ENCODE data around the gene LIFR. TPM values are rescaled to one million over a fixed set of nuclear protein-coding genes. Genes with fewer than 3 reads are reported as not detected.

LIFR gene
- total RNA-seq, 1 donor from 2014 or later = 10.0 TPM

GRCh38 chr5:38506302-38506701 lies 50.1 kb downstream of the LIFR start:
- FAIRE-seq (no peak), DNase-seq (ENCODE audit: low read depth) (no peak)
- Histone ChIP-seq H3K4me3 (ENCODE audit: low read depth, low read length) (no peak overlapping the region), H3K36me3 (ENCODE audit: control insufficient read depth, insufficient read depth, low read length) (no peaks in the 10 kb centered on the region), H3K27me3 (ENCODE audit: control insufficient read depth, insufficient read depth, low read length) (no peaks in the 10 kb centered on the region)
- TF ChIP-seq, protein P1, sequence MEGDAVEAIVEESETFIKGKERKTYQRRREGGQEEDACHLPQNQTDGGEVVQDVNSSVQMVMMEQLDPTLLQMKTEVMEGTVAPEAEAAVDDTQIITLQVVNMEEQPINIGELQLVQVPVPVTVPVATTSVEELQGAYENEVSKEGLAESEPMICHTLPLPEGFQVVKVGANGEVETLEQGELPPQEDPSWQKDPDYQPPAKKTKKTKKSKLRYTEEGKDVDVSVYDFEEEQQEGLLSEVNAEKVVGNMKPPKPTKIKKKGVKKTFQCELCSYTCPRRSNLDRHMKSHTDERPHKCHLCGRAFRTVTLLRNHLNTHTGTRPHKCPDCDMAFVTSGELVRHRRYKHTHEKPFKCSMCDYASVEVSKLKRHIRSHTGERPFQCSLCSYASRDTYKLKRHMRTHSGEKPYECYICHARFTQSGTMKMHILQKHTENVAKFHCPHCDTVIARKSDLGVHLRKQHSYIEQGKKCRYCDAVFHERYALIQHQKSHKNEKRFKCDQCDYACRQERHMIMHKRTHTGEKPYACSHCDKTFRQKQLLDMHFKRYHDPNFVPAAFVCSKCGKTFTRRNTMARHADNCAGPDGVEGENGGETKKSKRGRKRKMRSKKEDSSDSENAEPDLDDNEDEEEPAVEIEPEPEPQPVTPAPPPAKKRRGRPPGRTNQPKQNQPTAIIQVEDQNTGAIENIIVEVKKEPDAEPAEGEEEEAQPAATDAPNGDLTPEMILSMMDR (IDR thresholded peaks at IDR 0.05; ENCODE audit: insufficient read depth, low read length, severe bottlenecking) = no peak

- Histone ChIP-seq H3K27me3 (ENCODE audit: control insufficient read depth, insufficient read depth, low read length) (no peaks in the 10 kb centered on the region), H3K36me3 (ENCODE audit: control insufficient read depth, insufficient read depth, low read length) (no peaks in the 10 kb centered on the region), H3K4me3 (ENCODE audit: low read depth, low read length) (no peak overlapping the region)
- TF ChIP-seq, protein P1 (IDR thresholded peaks at IDR 0.05; ENCODE audit: insufficient read depth, low read length, severe bottlenecking) = no peak
- peak; percentile 46 for DNase-seq (ENCODE audit: low read depth)
- no peak for FAIRE-seq
Measured at GRCh38 chr5:38500573-38501260, 55.7 kb downstream of the LIFR start.

GRCh38 chr5:38497946-38498345 lies 58.5 kb downstream of the LIFR start:
- no peaks in the 10 kb centered on the region for H3K36me3 ChIP-seq (ENCODE audit: control insufficient read depth, insufficient read depth, low read length)
- no peak overlapping the region for H3K4me3 ChIP-seq (ENCODE audit: low read depth, low read length)
- TF ChIP-seq, protein P1 (IDR thresholded peaks at IDR 0.05; ENCODE audit: insufficient read depth, low read length, severe bottlenecking) = no peak
- FAIRE-seq = no peak
- H3K27me3 ChIP-seq (ENCODE audit: control insufficient read depth, insufficient read depth, low read length) = no peaks in the 10 kb centered on the region
- DNase-seq (ENCODE audit: low read depth) = peak; percentile 6

GRCh38 chr5:38494763-38495162 lies 61.7 kb downstream of the LIFR start:
- TF ChIP-seq, protein P1 (IDR thresholded peaks at IDR 0.05; ENCODE audit: insufficient read depth, low read length, severe bottlenecking) = no peak
- FAIRE-seq = no peak

DNA sequence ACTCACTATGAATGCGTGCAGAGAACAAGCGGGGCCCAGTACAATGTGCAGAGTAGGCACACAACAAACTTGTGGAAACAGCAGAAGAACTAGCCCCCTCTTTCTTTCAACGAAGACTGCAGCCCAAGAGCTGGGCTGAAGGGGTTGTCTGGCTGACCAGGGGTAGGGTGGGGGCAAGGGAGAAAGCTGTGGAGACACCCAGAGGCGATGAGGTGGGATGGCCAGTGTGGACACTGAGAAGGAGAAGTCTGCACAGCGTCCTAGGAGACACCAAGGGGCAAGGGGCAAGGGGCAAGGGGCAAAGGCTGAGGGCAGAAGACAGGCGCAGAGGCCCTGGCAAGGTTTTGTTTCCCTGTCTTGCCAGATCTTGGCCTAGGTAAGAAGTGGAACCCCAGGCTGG lies 62.3 kb downstream of the LIFR start:
- TF ChIP-seq, protein P1 (IDR thresholded peaks at IDR 0.05; ENCODE audit: insufficient read depth, low read length, severe bottlenecking) = no peak

More at GRCh38 chr5:38494763-38495162, 61.7 kb downstream of the LIFR start:
- no peak for DNase-seq (ENCODE audit: low read depth)
- Histone ChIP-seq H3K4me3 (ENCODE audit: low read depth, low read length) (no peak overlapping the region), H3K36me3 (ENCODE audit: control insufficient read depth, insufficient read depth, low read length) (no peaks in the 10 kb centered on the region), H3K27me3 (ENCODE audit: control insufficient read depth, insufficient read depth, low read length) (no peaks in the 10 kb centered on the region)

More for the DNA sequence above, 62.3 kb downstream of the LIFR start:
- DNase-seq (ENCODE audit: low read depth) = no peak
- FAIRE-seq = no peak
- no peaks in the 10 kb centered on the region for H3K36me3 ChIP-seq (ENCODE audit: control insufficient read depth, insufficient read depth, low read length)
- no peak overlapping the region for H3K4me3 ChIP-seq (ENCODE audit: low read depth, low read length)
- H3K27me3 ChIP-seq (ENCODE audit: control insufficient read depth, insufficient read depth, low read length) = no peaks in the 10 kb centered on the region
